Naive B cell (primary cell): ENCODE data around the gene SYNC. TPM values are rescaled to one million over a fixed set of nuclear protein-coding genes. Genes with fewer than 3 reads are reported as not detected.
"Not testable (repeated sequence)": the region's sequence is repeated elsewhere in the genome, so short reads cannot be mapped to it uniquely, and the experiment has no call there.

Experiments
- ATAC-seq, 2 donors: fragments of 150-1000 bp; cut with Tn5 transposase; 2 replicates each; pipeline ENCODE4 v1.10.0; 2021; ENCODE audit warnings: low read depth in 2 of 2, mild to moderate bottlenecking in 2 of 2, moderate library complexity in 2 of 2
- DNase-seq: peaks from one replicate; pipeline ENCODE4 v3.0.0; 2022
- H3K27ac Mint-ChIP-seq, 6 donors: one replicate each; pipeline ENCODE4 v1.8.0; 2020 to 2022; ENCODE audit warnings: mild to moderate bottlenecking in 6 of 6, mixed read lengths in 6 of 6, moderate library complexity in 5 of 6, inconsistent platforms in 2 of 6
- H3K27me3 Mint-ChIP-seq, 3 donors: one replicate each; pipeline ENCODE4 v1.8.0; 2021 to 2022; ENCODE audit warnings: mixed read lengths in 3 of 3, mild to moderate bottlenecking in 1 of 3
- H3K36me3 Mint-ChIP-seq, 2 donors: one replicate each; pipeline ENCODE4 v1.8.0; 2020 to 2022; ENCODE audit warnings: mixed read lengths in 2 of 2, inconsistent platforms in 1 of 2, mild to moderate bottlenecking in 1 of 2
- H3K4me1 Mint-ChIP-seq, 3 donors: one replicate each; pipeline ENCODE4 v1.8.0; 2020 to 2022; ENCODE audit warnings: mixed read lengths in 3 of 3, inconsistent platforms in 1 of 3, mild to moderate bottlenecking in 1 of 3, moderate library complexity in 1 of 3
- H3K4me3 Mint-ChIP-seq, 8 donors: one replicate each; pipeline ENCODE4 v1.8.0; 2020 to 2022; ENCODE audit warnings: mild to moderate bottlenecking in 8 of 8, mixed read lengths in 8 of 8, moderate library complexity in 8 of 8, inconsistent platforms in 2 of 8
- H3K9me3 Mint-ChIP-seq, 7 donors: one replicate each; pipeline ENCODE4 v1.8.0; 2020 to 2022; ENCODE audit warnings: mixed read lengths in 7 of 7, mild to moderate bottlenecking in 5 of 7, inconsistent platforms in 2 of 7, moderate library complexity in 1 of 7
- polyA plus RNA-seq, 6 donors: library from polyadenylated mRNA; unstranded; fragments of 300-500 nt; fragmentation: Illumina TruSeq; gene quantifications; one replicate each; pipeline ENCODE4 v1.2.3, GENCODE V29; 2021; ENCODE audit warnings: low read depth in 6 of 6

Gene SYNC
- polyA plus RNA-seq, 6 donors from 2014 or later = not detected

GRCh38 chr1:32696041-32696440 is 6.5 kb downstream of the SYNC start:
- H3K9me3 Mint-ChIP-seq = no peaks in the 10 kb centered on the region
- H3K4me3 Mint-ChIP-seq = no peak overlapping the region
- H3K27ac Mint-ChIP-seq = no peak overlapping the region
- peaks cover 0 to 4% (median under 1%) of the 10 kb centered on the region in 3 donors for H3K27me3 Mint-ChIP-seq
- DNase-seq (no peak), ATAC-seq (no peak)
- peaks cover 0 to 6% (median 0%) of the 10 kb centered on the region in 3 donors for H3K4me1 Mint-ChIP-seq
- H3K36me3 Mint-ChIP-seq = no peaks in the 10 kb centered on the region

DNA sequence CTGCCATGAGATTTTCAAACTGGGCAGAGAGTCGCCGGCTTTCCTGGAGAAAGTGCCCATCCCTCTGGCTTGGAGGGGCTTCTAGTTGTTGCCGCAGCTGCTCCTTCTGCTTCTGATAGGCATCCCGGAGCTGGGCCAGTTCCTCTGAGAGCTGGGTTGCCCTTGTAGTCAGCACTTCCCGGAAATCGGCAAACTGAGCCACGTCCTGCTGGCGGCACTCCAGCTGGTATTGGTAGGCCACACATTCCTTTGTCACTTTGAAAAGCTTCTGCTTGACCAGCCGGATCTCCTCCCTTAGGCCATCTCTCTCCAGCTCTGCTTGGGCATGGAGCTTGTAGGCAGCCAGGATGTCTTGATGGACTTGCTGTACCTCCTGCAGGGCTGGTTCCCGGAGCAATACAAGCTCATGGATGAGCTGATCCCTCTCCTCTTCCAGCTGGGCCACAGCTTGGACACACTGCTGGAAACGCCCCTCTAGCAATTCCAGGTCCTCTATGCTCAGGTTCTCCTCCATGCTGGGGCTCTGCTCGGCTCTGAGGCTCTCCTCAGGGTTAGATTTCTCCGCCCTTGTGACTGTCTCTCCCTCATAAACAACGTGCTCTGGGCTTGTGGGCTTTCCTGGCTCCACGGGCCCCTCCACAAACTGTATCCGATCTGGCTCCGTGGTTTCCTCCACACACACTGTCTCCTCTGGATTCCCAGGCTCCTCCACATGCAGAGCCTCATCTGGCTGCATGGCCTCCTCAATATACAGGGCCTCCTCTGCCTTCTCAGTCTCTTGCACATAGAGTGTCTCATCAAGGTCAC is 7.3 kb downstream of the SYNC start:
- Mint-ChIP-seq H3K4me1 (peaks cover 0 to 6% (median 0%) of the 10 kb centered on the region in 3 donors), H3K36me3 (no peaks in the 10 kb centered on the region), H3K4me3 (no peak overlapping the region), H3K9me3 (no peaks in the 10 kb centered on the region), H3K27me3 (no peaks in the 10 kb centered on the region), H3K27ac (no peak overlapping the region)
- ATAC-seq = no peak
- no peak for DNase-seq

- no peaks in the 10 kb centered on the region for H3K27me3 Mint-ChIP-seq
- no peaks in the 10 kb centered on the region for H3K9me3 Mint-ChIP-seq
- H3K4me1 Mint-ChIP-seq = peaks cover 0 to 3% (median 0%) of the 10 kb centered on the region in 3 donors
- H3K4me3 Mint-ChIP-seq = no peak overlapping the region
- no peak for ATAC-seq
- H3K27ac Mint-ChIP-seq = peak overlapping the region in 1 of 6 donors; percentile 42
- DNase-seq = no peak
- H3K36me3 Mint-ChIP-seq = no peaks in the 10 kb centered on the region
Measured at GRCh38 chr1:32693455-32694174, 9.0 kb downstream of the SYNC start.

DNA sequence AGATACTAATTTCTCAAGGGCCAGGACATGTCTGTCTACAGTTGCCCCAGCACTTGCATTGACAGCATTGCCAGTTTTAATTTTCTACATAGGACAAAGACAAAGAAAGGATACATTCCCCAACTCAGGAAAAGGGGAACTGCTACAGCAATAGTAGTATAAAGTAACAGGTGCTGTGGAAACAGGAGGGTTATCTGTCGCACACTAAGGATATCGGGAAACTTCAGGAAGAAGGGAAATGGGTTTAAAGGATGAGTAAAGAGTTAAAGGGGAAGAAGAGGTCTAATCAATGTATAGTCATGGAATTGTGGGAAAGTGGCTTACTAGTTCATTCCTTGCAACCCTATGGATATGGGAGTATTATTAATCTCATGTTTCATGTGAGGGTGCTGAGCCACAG is 16.2 kb downstream of the SYNC start:
- DNase-seq = no peak
- ATAC-seq = no peak
- Mint-ChIP-seq H3K4me3 (no peak overlapping the region), H3K27me3 (no peaks in the 10 kb centered on the region), H3K36me3 (peaks cover 0 to 7% of the 10 kb centered on the region in 2 donors), H3K9me3 (no peaks in the 10 kb centered on the region), H3K4me1 (no peaks in the 10 kb centered on the region), H3K27ac (peak overlapping the region in 1 of 6 donors; percentile 3)

DNA sequence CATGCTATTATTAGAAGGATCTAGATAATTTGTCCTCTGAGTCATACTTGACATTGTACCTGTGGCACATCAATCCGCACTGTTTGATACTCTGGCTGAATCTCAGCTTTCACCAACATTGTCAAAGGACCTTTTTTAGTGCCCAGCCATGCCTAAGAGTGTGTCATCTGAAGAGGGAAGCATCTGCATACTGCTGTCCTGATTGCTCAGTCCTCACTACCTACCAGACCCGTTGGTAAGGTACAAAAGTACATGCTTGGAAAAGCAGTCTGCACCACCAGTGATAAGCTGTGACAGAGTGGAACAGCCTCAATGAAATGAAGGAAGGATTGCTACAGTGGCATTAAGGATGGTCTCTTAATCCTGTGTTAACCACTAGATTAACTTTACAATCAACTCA is 17.1 kb downstream of the SYNC start:
- Mint-ChIP-seq H3K27me3 (no peaks in the 10 kb centered on the region), H3K9me3 (no peaks in the 10 kb centered on the region), H3K36me3 (peaks cover 0 to 16% of the 10 kb centered on the region in 2 donors), H3K27ac (no peak overlapping the region), H3K4me1 (no peaks in the 10 kb centered on the region), H3K4me3 (no peak overlapping the region)
- ATAC-seq (no peak), DNase-seq (no peak)

DNA sequence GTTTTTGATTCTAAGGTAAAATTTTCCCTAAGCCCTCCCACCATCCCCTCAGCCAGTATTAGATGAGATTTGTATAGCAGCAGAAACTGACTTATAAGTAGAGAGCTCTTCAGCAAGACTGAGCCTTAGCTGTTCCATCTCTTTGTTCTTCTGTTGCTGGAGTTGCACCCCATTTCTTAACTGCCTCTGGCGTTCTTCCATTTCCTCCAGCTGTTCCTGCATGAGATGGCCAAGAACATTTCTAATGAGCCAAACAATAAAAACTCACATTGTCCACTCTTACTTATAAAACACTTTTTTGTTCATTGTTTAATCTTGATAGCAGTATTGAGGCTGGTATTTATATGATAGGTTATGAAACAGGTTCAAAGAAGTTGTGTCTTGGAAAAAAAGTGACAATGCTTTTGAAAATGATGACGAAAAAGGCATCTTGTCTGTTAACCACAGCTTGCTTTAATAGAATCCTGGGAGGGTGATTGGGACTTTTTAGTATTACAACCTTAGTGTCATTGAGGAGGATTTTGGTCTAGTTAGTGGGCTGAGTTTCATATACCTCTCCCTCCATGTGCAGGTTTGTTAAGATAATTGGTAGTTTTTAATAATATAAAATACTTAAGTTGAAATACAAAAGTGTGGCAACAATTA is 18.3 kb downstream of the SYNC start:
- DNase-seq (no peak), ATAC-seq (no peak)
- no peaks in the 10 kb centered on the region for H3K27me3 Mint-ChIP-seq
- peak overlapping the region in 3 of 6 donors; percentile 37 to 48 (median 41) for H3K27ac Mint-ChIP-seq
- H3K36me3 Mint-ChIP-seq = peaks cover 0 to 16% of the 10 kb centered on the region in 2 donors
- H3K9me3 Mint-ChIP-seq = no peaks in the 10 kb centered on the region
- H3K4me3 Mint-ChIP-seq = no peak overlapping the region
- no peaks in the 10 kb centered on the region for H3K4me1 Mint-ChIP-seq

DNA sequence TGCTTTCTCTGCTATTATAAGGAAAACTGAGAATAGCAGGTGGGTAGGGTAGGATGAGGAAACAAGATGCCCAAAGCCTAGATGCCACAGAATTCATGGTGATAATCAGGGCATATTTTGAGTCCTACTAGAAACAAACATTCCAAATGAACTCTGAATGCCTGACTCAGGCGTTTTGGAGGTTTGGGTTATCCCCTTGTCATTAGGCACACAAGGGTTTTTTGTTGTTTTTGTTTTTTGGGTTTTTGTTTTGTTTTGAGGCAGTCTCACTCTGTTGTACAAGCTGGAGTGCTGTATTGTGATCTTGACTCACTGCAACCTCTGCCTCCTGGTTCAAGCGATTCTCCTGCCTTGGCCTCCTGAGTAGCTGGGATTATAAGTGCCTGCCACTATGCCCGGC is 19.2 kb downstream of the SYNC start:
- no peaks in the 10 kb centered on the region for H3K27me3 Mint-ChIP-seq
- ATAC-seq (no peak), DNase-seq (no peak)
- H3K4me1 Mint-ChIP-seq = no peaks in the 10 kb centered on the region
- H3K4me3 Mint-ChIP-seq = no peak overlapping the region
- peak overlapping the region in 1 of 6 donors; percentile 48 for H3K27ac Mint-ChIP-seq
- H3K9me3 Mint-ChIP-seq = no peaks in the 10 kb centered on the region
- peaks cover 0 to 16% of the 10 kb centered on the region in 2 donors for H3K36me3 Mint-ChIP-seq

GRCh38 chr1:32681999-32682398 is 20.6 kb downstream of the SYNC start:
- Mint-ChIP-seq H3K36me3 (peaks cover 0 to 16% of the 10 kb centered on the region in 2 donors), H3K27ac (no peak overlapping the region), H3K4me1 (no peaks in the 10 kb centered on the region), H3K4me3 (no peak overlapping the region), H3K27me3 (no peaks in the 10 kb centered on the region), H3K9me3 (no peaks in the 10 kb centered on the region)
- ATAC-seq (no peak), DNase-seq (no peak)

DNA sequence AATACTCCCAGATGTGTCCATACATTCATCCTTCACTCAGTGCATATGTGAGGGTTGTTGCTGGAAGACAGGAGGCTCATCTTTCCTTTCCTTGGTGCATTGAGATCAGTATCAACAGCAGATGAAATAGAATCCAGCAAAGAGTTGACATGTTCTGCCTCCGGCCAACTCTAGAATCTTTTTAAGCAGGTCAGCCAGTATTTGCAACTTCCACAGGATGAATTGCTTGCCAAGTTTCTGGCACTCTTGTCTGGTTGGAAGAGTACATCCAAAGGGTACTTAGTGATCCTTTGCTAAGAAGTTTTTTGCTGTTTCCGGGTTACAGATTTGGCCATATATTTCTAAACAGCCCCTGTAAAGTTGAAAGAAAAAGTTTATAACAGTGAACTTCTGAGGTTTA is 21.1 kb downstream of the SYNC start:
- no peak overlapping the region for H3K4me3 Mint-ChIP-seq
- peak overlapping the region in 1 of 6 donors; percentile 70 for H3K27ac Mint-ChIP-seq
- H3K36me3 Mint-ChIP-seq = peaks cover 0 to 16% of the 10 kb centered on the region in 2 donors

GRCh38 chr1:32680642-32681041 is 21.9 kb downstream of the SYNC start:
- Mint-ChIP-seq H3K4me1 (no peaks in the 10 kb centered on the region), H3K4me3 (no peak overlapping the region), H3K27ac (peak overlapping the region in 3 of 6 donors; percentile 23 to 70 (median 68)), H3K9me3 (no peaks in the 10 kb centered on the region), H3K36me3 (peaks cover 0 to 16% of the 10 kb centered on the region in 2 donors), H3K27me3 (no peaks in the 10 kb centered on the region)
- no peak for ATAC-seq
- no peak for DNase-seq

More for the DNA sequence above, 21.1 kb downstream of the SYNC start:
- H3K27me3 Mint-ChIP-seq = no peaks in the 10 kb centered on the region
- ATAC-seq = no peak
- H3K9me3 Mint-ChIP-seq = no peaks in the 10 kb centered on the region
- H3K4me1 Mint-ChIP-seq = no peaks in the 10 kb centered on the region
- DNase-seq = no peak

- not testable (repeated sequence) for H3K9me3 Mint-ChIP-seq, H3K4me3 Mint-ChIP-seq, DNase-seq, H3K27me3 Mint-ChIP-seq, ATAC-seq, H3K4me1 Mint-ChIP-seq
- H3K27ac Mint-ChIP-seq = peak overlapping the region in 2 of 6 donors; percentile 16 to 23
- peaks cover 0 to 16% of the 10 kb centered on the region in 2 donors for H3K36me3 Mint-ChIP-seq
Measured at GRCh38 chr1:32679993-32680392, 22.6 kb downstream of the SYNC start.

- ATAC-seq (no peak), DNase-seq (no peak)
- no peak overlapping the region for H3K27ac Mint-ChIP-seq
- no peaks in the 10 kb centered on the region for H3K27me3 Mint-ChIP-seq
- H3K4me3 Mint-ChIP-seq = no peak overlapping the region
- H3K36me3 Mint-ChIP-seq = peaks cover 15 to 25% of the 10 kb centered on the region in 2 donors
- H3K4me1 Mint-ChIP-seq = no peaks in the 10 kb centered on the region
- H3K9me3 Mint-ChIP-seq = no peaks in the 10 kb centered on the region
Measured at GRCh38 chr1:32676945-32677344, 25.6 kb downstream of the SYNC start.

DNA sequence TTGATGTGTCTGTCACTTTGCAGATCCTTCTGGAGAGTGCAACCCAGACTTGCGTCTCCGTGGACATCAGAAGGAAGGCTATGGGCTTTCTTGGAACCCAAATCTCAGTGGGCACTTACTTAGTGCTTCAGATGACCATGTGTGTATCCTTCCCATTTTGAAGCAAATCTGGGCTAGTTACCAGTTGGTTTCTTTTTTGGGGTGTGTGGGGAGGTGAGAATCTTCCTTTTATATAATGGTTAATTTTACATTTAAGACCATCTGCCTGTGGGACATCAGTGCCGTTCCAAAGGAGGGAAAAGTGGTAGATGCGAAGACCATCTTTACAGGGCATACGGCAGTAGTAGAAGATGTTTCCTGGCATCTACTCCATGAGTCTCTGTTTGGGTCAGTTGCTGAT is 33.9 kb downstream of the SYNC start:
- not testable (repeated sequence) for ATAC-seq, H3K27me3 Mint-ChIP-seq, DNase-seq, H3K9me3 Mint-ChIP-seq, H3K4me1 Mint-ChIP-seq, H3K27ac Mint-ChIP-seq, H3K4me3 Mint-ChIP-seq
- peaks cover 29 to 34% of the 10 kb centered on the region in 2 donors for H3K36me3 Mint-ChIP-seq
